Mesodermal cell (in vitro differentiated cells): Measurements from ENCODE around the gene CCNE1.

Experiments
- H3K27ac ChIP-seq: 2 replicates; pipeline ENCODE4 v1.7.0; 2013; ENCODE audit warnings: mild to moderate bottlenecking, low read depth, low read length, moderate library complexity; ENCODE audit not compliant: severe bottlenecking
- H3K36me3 ChIP-seq: 2 replicates; pipeline ENCODE4 v1.7.1; 2013; ENCODE audit warnings: mild to moderate bottlenecking, low read length, moderate library complexity; ENCODE audit not compliant: control insufficient read depth, insufficient read depth
- H3K4me1 ChIP-seq: one replicate; pipeline ENCODE4 v1.7.1; 2013; ENCODE audit warnings: mild to moderate bottlenecking, low read length; ENCODE audit not compliant: insufficient read depth, control insufficient read depth, poor library complexity, severe bottlenecking
- H3K4me3 ChIP-seq: 2 replicates; pipeline ENCODE4 v1.7.0; 2013; ENCODE audit warnings: low read length, control low read depth, mild to moderate bottlenecking; ENCODE audit not compliant: insufficient read depth, poor library complexity, severe bottlenecking; ENCODE audit errors: extremely low read depth
- H3K9me3 ChIP-seq: 2 replicates; pipeline ENCODE4 v1.7.1; 2013; ENCODE audit warnings: mild to moderate bottlenecking, low read length, moderate library complexity; ENCODE audit not compliant: control insufficient read depth
- WGBS, 2 experiments: methylation state at CpG; one replicate each; pipeline ENCODE4 v1.1.5; 2013; ENCODE audit warnings: missing lambda C conversion rate in 2 of 2; ENCODE audit not compliant: insufficient coverage in 2 of 2; 5-methylcytosine and 5-hydroxymethylcytosine counted together

CCNE1 gene

DNA sequence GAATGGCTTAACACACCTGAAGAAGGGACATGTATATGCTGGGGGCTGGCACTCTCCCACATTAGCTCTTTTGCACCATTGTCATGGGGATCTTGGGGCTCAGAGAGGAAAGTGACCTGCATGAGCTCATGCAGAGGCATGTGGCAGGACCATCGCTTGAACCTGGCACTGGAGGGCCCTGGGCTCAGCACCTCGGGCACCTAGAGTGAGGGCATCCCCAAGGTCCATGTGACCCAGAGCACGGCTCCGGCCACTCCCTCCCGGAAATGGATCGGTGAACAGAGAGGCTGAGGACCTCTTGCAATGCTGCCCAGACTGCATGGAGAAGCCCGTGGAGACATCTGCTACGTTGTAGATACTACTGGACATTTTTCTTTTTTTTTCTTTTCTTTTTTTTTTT, 38.6 kb upstream of the CCNE1 start:
- Histone ChIP-seq H3K36me3 (no peaks in the 10 kb centered on the region), H3K9me3 (no peaks in the 10 kb centered on the region), H3K4me1 (peaks cover 5% of the 10 kb centered on the region), H3K4me3 (no peak overlapping the region), H3K27ac (no peak overlapping the region)
- WGBS, 2 experiments, result 92 to 93% methylated on average over 7 of the region's 8 CpGs

DNA sequence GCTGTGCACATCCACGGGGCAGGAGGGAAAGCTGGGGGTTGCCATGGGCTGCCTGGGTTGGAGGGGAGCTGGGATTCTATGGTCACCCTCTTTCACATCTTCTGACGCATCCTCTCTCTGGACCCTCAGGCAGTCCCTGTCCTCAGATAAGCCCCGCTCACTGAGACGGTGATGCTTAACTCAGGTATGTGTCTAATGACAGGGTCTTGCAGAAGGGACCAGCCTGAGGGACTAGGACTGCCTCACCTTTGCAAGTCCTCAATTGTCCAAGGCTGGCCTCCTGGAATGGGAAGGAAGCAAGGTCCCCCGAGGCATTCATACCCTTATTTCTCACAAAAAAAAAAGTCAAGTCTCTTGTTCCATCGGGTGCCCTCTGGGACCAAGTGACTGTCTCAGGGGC, 37.7 kb upstream of the CCNE1 start:
- H3K4me3 ChIP-seq, result no peak overlapping the region

GRCh38 chr19:29777781-29778309, 33.9 kb upstream of the CCNE1 start:
- no peak overlapping the region for H3K4me3 ChIP-seq
- H3K9me3 ChIP-seq, result no peaks in the 10 kb centered on the region
- H3K36me3 ChIP-seq, result no peaks in the 10 kb centered on the region
- peaks cover 5% of the 10 kb centered on the region for H3K4me1 ChIP-seq
- H3K27ac ChIP-seq, result no peak overlapping the region
- 81 to 97% methylated on average over 5 to 6 of the region's 6 CpGs for WGBS, 2 experiments

More for the DNA sequence above, 37.7 kb upstream of the CCNE1 start:
- Histone ChIP-seq H3K36me3 (no peaks in the 10 kb centered on the region), H3K27ac (no peak overlapping the region), H3K4me1 (peaks cover 5% of the 10 kb centered on the region), H3K9me3 (no peaks in the 10 kb centered on the region)
- WGBS, 2 experiments, result 87 to 100% methylated on average over 3 to 4 of the region's 6 CpGs

DNA sequence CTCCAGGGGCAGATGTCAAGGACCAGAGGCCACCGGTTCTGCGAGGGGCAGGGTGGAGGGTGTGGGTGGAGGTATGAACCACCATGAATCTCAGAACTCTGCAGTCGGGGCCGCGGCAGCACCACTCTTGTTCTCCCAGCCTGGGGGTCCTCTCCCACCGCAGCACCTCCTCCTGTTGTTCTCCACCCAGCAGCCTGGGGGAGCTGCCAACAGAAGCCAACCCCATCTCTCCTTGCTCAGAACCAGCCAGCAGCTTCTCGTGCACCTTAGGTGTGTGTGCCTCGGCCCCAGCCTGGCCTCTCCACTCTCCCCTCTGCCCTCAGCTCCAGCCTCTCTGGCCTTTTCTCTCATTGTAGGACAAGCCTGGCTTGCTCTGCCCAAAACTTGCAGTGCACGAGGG, 31.9 kb upstream of the CCNE1 start:
- H3K4me1 ChIP-seq, result peaks cover 5% of the 10 kb centered on the region
- no peak overlapping the region for H3K4me3 ChIP-seq
- no peaks in the 10 kb centered on the region for H3K9me3 ChIP-seq
- WGBS, 2 experiments, result 55 to 68% methylated on average over 5 to 6 of the region's 9 CpGs
- no peaks in the 10 kb centered on the region for H3K36me3 ChIP-seq
- H3K27ac ChIP-seq, result no peak overlapping the region

DNA sequence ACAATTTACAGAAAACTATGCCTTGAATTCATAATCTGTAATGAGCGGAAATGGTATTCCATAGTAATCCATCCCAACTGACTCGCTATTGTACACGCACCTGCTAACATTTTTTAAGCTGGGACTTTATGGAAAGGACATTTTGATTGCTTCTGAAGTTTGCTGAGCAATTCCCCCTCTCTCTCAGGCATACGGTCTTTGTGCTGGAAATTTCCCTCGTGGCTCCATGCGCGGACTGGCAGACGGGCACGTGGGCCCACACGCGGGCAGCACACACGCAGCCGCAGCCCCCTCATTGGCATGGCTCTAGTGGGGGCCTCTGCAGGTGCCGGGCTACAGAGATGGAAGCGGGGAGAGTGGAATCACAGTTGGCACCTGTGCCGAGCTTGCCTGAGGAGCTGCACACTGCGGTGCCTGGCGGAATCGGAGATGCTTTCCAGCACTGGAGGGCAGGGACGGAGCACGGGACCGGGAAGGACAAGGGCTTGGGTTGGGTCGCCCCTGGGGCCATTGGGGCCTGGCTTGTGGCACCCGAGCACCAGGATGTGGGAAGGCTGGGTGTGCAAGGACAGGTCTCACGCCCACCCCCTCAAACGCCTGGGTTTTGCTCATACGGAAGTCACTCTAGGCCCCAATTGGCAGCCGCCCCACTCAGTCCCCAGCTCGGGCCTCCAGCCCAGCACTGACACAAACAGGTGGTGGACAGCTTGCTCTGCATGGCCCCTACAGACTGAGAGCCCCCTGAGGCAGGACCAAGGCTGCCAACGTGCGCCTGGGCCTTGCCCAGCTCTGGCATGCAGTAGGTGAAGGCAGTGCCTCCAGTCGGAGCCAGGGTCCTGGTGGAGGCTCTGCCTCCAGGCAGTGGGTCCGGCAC, 30.2 kb upstream of the CCNE1 start:
- Histone ChIP-seq H3K9me3 (no peaks in the 10 kb centered on the region), H3K36me3 (no peaks in the 10 kb centered on the region), H3K4me1 (no peaks in the 10 kb centered on the region), H3K4me3 (no peak overlapping the region), H3K27ac (no peak overlapping the region)
- WGBS, 2 experiments, result 92 to 93% methylated on average over 31 to 32 of the region's 33 CpGs

DNA sequence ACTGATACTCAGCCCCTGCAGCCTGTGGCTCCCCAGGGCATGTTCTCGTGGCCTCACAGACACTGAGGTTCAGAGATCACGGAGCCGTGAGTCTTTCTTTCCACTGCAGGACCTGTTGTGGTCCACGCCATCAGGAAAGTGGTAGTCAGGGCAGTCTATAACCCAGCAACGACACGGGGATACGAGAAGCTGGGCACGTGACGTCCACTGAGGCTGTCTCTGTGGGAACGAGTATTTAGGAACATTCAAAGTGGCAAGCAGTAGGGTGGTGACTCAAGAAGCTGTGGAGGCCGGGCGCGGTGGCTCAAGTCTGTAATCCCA, 29.6 kb upstream of the CCNE1 start:
- Histone ChIP-seq H3K27ac (no peak overlapping the region), H3K9me3 (no peaks in the 10 kb centered on the region), H3K36me3 (no peaks in the 10 kb centered on the region), H3K4me3 (no peak overlapping the region), H3K4me1 (no peaks in the 10 kb centered on the region)
- WGBS, 2 experiments, result 94 to 96% methylated on average over 13 of the region's 13 CpGs

DNA sequence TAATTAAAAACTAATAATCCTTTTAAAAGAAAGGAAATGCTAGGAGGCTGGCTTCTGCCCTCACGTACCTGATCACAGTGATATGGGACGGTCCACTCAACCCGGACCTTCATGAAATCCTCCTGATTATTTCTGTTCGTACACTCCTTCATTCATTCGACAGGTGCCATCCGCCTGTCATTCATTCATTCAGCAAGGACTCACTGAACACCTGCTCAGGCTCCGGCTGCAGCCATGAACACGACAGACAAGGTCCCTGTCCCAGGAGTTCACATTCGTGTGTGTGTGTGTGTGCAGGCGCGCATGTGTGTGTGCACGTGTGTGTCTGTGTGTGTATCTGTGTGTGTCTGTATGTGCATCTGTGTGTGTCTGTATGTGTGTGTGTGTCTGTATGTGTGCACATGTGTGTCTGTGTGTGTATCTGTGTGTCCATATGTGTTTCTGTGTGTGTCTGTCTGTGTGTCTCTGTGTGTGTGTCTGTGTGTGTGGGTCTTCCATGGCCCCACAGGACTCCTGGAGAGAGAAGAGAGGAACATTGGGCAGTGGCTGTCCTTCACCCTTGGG, 28.1 kb upstream of the CCNE1 start:
- Histone ChIP-seq H3K27ac (no peak overlapping the region), H3K4me3 (no peak overlapping the region), H3K4me1 (no peaks in the 10 kb centered on the region), H3K9me3 (no peaks in the 10 kb centered on the region), H3K36me3 (no peaks in the 10 kb centered on the region)
- 93% methylated on average over 9 to 12 of the region's 12 CpGs for WGBS, 2 experiments

DNA sequence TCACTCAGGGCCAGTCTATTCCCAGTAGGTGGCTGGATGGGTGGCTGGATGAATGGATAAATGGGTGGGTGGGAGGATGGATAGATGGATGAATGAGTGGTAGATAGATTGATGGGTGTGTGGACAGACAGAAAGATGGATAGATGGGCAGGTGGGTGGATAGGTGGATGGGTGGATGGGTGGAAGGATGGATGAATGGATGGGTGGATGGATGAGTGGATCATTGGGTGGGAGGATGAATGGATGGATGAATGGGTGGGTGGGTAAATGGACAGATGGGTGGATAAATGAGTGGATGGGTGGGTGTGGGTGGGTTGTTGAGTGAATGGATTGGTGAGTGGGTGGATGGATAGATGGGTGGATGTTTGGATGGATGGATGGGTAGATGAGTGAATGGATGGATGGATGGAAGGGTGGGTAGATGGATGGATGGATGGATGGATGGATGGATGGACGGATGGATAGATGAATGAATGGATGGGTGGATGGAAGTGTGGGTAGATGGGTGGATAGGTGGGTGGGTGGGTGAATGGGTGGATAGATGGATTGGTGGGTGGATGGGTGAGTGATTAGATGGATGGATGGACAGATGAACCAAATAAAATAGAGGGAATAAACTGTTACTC, 27.1 kb upstream of the CCNE1 start:
- 33 to 75% methylated on average over 1 of the region's 1 CpG for whole genome bisulfite sequencing, 2 experiments
- no peak overlapping the region for H3K4me3 ChIP-seq
- H3K4me1 ChIP-seq, result no peaks in the 10 kb centered on the region
- H3K9me3 ChIP-seq, result no peaks in the 10 kb centered on the region
- no peak overlapping the region for H3K27ac ChIP-seq
- H3K36me3 ChIP-seq, result no peaks in the 10 kb centered on the region

GRCh38 chr19:29785360-29785759, 26.4 kb upstream of the CCNE1 start:
- H3K4me1 ChIP-seq, result no peaks in the 10 kb centered on the region
- no peak overlapping the region for H3K4me3 ChIP-seq
- H3K36me3 ChIP-seq, result no peaks in the 10 kb centered on the region
- WGBS, 2 experiments, result 88 to 100% methylated on average over 5 of the region's 5 CpGs
- no peak overlapping the region for H3K27ac ChIP-seq
- no peaks in the 10 kb centered on the region for H3K9me3 ChIP-seq

DNA sequence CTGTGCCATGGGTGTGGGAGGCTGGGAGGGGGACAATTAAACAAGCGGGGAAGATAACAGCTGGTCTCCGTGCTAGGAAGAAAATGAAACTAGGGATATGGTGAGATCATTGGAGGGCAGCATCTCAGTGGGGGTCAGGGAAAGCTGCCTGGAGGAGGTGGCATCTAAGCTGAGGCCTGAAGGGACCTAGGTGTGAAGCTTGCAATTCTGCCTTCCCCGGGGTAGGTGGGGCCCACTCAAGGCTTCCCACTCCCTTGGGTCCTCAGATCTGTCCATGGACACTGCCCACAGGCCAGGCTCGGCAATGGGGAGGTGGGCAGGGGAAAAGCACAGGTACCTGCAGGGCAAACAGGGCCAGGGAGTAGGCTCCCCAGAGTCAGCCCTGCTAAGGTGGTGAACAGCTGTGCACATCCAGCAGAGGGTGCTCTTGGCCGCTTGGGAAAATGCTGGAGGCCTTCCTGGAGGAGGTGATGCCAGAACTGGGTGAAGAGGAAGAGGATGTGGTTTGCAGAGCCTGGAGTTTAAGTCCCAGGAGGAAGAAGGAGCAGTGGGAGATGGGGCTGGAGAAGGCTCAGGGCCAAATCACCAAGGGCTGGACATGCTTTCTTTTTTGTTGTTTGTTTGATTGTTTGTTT, 25.7 kb upstream of the CCNE1 start:
- Histone ChIP-seq H3K27ac (no peak overlapping the region), H3K36me3 (no peaks in the 10 kb centered on the region), H3K4me3 (no peak overlapping the region), H3K4me1 (no peaks in the 10 kb centered on the region), H3K9me3 (no peaks in the 10 kb centered on the region)
- 79 to 80% methylated on average over 4 to 5 of the region's 5 CpGs for WGBS, 2 experiments
